ENCODE results near the gene NDUFV2. TPM values are rescaled to one million over a fixed set of nuclear protein-coding genes. Genes with fewer than 3 reads are reported as not detected.

Gene NDUFV2
- total and polyA plus RNA-seq, 2 of the 13 experiments (the other 11 are each of a cell fraction or from before 2014, with no cell fraction given), result 216 to 299 TPM

- ChIA-PET POLR2A (interaction anchor here (1.5 kb wide), 1 partner anchor 16 kb away, joined by 5 read pairs; the partner anchor contains the start of gene NDUFV2), CTCF (ENCODE audit: low intra/inter-chr PET ratio, low total read pairs) (no interaction called here)
- Histone ChIP-seq H3K9me3 (ENCODE audit: low read length) (no peaks in the 10 kb centered on the region), H3K36me3 (replicated peaks in 1 of 2; ENCODE audit: control insufficient read depth in 1 of 2, insufficient read depth in 2 of 2, low read length in 2 of 2) (no peaks in the 10 kb centered on the region), H2AFZ (ENCODE audit: low read length) (no peak overlapping the region), H3K79me2 (ENCODE audit: insufficient read depth, low read length) (no peaks in the 10 kb centered on the region), H3K27ac (ENCODE audit: extremely low read length, insufficient read depth, low read length) (no peak overlapping the region), H4K20me1 (ENCODE audit: insufficient read depth, low read length) (no peaks in the 10 kb centered on the region), H3K9ac (ENCODE audit: insufficient read depth, low read depth, low read length) (no peak overlapping the region), H3K4me1 (ENCODE audit: insufficient read depth, low read length) (peaks cover 53% of the 10 kb centered on the region), H3K27me3 (ENCODE audit: control insufficient read depth in 1 of 2, insufficient read depth in 2 of 2, low read length in 2 of 2) (no peaks in the 10 kb centered on the region), H3K4me3 (replicated peaks in 1 of 3; ENCODE audit: insufficient read depth in 1 of 3, low read depth in 2 of 3, low read length in 3 of 3) (no peak overlapping the region), H3K4me2 (ENCODE audit: low read depth, low read length) (no peak overlapping the region)
- DNase-seq (ENCODE audit: low spot score), result no peak
- intact Hi-C loops (cut with micrococcal nuclease; ENCODE audit: unreplicated experiment), result no loop called here
- FAIRE-seq, result no peak
- TF ChIP-seq, protein P1, sequence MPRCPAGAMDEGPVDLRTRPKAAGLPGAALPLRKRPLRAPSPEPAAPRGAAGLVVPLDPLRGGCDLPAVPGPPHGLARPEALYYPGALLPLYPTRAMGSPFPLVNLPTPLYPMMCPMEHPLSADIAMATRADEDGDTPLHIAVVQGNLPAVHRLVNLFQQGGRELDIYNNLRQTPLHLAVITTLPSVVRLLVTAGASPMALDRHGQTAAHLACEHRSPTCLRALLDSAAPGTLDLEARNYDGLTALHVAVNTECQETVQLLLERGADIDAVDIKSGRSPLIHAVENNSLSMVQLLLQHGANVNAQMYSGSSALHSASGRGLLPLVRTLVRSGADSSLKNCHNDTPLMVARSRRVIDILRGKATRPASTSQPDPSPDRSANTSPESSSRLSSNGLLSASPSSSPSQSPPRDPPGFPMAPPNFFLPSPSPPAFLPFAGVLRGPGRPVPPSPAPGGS (CRISPR knock-in tag; IDR thresholded peaks at IDR 0.05), result no peak
- TF ChIP-seq ZFP90 (CRISPR knock-in tag; IDR thresholded peaks at IDR 0.05; ENCODE audit: borderline replicate concordance) (peak; percentile 62; the same call in 1 of the 2 replicates), ZNF589 (CRISPR knock-in tag; conservative IDR thresholded peaks at IDR 0.05) (no peak), CENPX (CRISPR knock-in tag; IDR thresholded peaks at IDR 0.05) (no peak), MYC (CRISPR knock-in tag; IDR thresholded peaks at IDR 0.05; ENCODE audit: borderline replicate concordance) (no peak), ZNF713 (CRISPR knock-in tag; IDR thresholded peaks at IDR 0.05) (no peak), ZNF460 (CRISPR knock-in tag; IDR thresholded peaks at IDR 0.05; ENCODE audit: borderline replicate concordance) (peak; percentile 86), KLF6 (CRISPR knock-in tag; IDR thresholded peaks at IDR 0.05) (no peak)
- TF ChIP-seq, protein P2, sequence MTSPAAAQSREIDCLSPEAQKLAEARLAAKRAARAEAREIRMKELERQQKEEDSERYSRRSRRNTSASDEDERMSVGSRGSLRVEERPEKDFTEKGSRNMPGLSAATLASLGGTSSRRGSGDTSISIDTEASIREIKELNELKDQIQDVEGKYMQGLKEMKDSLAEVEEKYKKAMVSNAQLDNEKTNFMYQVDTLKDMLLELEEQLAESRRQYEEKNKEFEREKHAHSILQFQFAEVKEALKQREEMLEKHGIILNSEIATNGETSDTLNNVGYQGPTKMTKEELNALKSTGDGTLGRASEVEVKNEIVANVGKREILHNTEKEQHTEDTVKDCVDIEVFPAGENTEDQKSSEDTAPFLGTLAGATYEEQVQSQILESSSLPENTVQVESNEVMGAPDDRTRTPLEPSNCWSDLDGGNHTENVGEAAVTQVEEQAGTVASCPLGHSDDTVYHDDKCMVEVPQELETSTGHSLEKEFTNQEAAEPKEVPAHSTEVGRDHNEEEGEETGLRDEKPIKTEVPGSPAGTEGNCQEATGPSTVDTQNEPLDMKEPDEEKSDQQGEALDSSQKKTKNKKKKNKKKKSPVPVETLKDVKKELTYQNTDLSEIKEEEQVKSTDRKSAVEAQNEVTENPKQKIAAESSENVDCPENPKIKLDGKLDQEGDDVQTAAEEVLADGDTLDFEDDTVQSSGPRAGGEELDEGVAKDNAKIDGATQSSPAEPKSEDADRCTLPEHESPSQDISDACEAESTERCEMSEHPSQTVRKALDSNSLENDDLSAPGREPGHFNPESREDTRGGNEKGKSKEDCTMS (CRISPR knock-in tag; conservative IDR thresholded peaks at IDR 0.05), result no peak
- TF ChIP-seq, protein P3, sequence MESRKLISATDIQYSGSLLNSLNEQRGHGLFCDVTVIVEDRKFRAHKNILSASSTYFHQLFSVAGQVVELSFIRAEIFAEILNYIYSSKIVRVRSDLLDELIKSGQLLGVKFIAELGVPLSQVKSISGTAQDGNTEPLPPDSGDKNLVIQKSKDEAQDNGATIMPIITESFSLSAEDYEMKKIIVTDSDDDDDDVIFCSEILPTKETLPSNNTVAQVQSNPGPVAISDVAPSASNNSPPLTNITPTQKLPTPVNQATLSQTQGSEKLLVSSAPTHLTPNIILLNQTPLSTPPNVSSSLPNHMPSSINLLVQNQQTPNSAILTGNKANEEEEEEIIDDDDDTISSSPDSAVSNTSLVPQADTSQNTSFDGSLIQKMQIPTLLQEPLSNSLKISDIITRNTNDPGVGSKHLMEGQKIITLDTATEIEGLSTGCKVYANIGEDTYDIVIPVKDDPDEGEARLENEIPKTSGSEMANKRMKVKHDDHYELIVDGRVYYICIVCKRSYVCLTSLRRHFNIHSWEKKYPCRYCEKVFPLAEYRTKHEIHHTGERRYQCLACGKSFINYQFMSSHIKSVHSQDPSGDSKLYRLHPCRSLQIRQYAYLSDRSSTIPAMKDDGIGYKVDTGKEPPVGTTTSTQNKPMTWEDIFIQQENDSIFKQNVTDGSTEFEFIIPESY (CRISPR knock-in tag; IDR thresholded peaks at IDR 0.05), result 0 out of 2 replicates have a peak, but pooled peaks have one; percentile 17
- 95% methylated on average over 2 of the region's 2 CpGs for WGBS (ENCODE audit: low lambda C conversion rate)
- ATAC-seq, result no peak
- in situ Hi-C loops (cut with HindIII; ENCODE audit: extremely low pct_ligation_motif_present, low pct_unique_long_range_greater_than_20kb), result no loop called here
- no TSS peak for BruUV-seq (replicated peaks)
Measured at GRCh38 chr18:9087144-9087543, 15.4 kb upstream of the NDUFV2 start.
